Measurements from ENCODE around the gene NLRC5. TPM values are rescaled to one million over a fixed set of nuclear protein-coding genes. Genes with fewer than 3 reads are reported as not detected.

NLRC5 gene
- total RNA-seq, 4 donors from 2014 or later = 21.8 to 52.4 (median 32.0) TPM

- intact Hi-C loops (cut with DNase I; ENCODE audit: low total_unique reads) = no loop called here
- TF ChIP-seq, protein P1, sequence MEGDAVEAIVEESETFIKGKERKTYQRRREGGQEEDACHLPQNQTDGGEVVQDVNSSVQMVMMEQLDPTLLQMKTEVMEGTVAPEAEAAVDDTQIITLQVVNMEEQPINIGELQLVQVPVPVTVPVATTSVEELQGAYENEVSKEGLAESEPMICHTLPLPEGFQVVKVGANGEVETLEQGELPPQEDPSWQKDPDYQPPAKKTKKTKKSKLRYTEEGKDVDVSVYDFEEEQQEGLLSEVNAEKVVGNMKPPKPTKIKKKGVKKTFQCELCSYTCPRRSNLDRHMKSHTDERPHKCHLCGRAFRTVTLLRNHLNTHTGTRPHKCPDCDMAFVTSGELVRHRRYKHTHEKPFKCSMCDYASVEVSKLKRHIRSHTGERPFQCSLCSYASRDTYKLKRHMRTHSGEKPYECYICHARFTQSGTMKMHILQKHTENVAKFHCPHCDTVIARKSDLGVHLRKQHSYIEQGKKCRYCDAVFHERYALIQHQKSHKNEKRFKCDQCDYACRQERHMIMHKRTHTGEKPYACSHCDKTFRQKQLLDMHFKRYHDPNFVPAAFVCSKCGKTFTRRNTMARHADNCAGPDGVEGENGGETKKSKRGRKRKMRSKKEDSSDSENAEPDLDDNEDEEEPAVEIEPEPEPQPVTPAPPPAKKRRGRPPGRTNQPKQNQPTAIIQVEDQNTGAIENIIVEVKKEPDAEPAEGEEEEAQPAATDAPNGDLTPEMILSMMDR (IDR thresholded peaks at IDR 0.05) = no peak
- TF ChIP-seq POLR2A (IDR thresholded peaks at IDR 0.05) = no peak
- 93 to 96% methylated on average over 2 of the region's 2 CpGs for WGBS, 2 donors
- no peak for DNase-seq (ENCODE audit: low spot score in 2 of 2)
- no peak overlapping the region for H3K4me3 ChIP-seq (ENCODE audit: low read depth, poor library complexity, severe bottlenecking)
Observed at GRCh38 chr16:57111420-57111819, 122.1 kb downstream of the NLRC5 start.

- 69 to 81% methylated on average over 10 of the region's 10 CpGs for WGBS, 2 donors
Observed at GRCh38 chr16:57112403-57113041, 123.2 kb downstream of the NLRC5 start.

DNA sequence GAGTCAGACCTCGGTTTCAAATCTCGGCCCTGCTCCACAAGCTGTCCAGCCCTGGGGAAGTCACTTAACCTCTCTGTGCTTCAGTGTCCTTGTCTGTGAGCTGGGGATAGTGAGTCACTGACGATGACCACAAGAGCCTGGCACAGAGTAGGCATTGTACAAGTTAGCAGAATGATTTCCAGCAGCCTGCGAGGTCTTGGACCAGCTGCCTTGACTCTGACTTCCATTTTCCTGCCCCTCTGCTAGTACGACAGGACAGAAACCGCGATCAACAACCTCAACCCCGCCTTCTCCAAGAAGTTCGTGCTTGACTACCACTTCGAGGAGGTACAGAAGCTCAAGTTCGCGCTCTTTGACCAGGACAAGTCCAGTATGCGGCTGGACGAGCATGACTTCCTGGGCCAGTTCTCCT is 123.7 kb downstream of the NLRC5 start:
- intact Hi-C loops (cut with DNase I; ENCODE audit: low total_unique reads) = no loop called here
- no peak for DNase-seq (ENCODE audit: low spot score in 2 of 2)
- TF ChIP-seq, protein P1 (IDR thresholded peaks at IDR 0.05) = no peak
- no peak for TF ChIP-seq POLR2A (IDR thresholded peaks at IDR 0.05)
- WGBS, 2 donors = 84 to 90% methylated on average over 14 of the region's 14 CpGs
- H3K4me3 ChIP-seq (ENCODE audit: low read depth, poor library complexity, severe bottlenecking) = no peak overlapping the region

More at GRCh38 chr16:57112403-57113041, 123.2 kb downstream of the NLRC5 start:
- intact Hi-C loops (cut with DNase I; ENCODE audit: low total_unique reads) = no loop called here
- DNase-seq (ENCODE audit: low spot score in 2 of 2) = no peak
- TF ChIP-seq POLR2A (IDR thresholded peaks at IDR 0.05) = no peak
- TF ChIP-seq, protein P1 (IDR thresholded peaks at IDR 0.05) = no peak
- no peak overlapping the region for H3K4me3 ChIP-seq (ENCODE audit: low read depth, poor library complexity, severe bottlenecking)

DNA sequence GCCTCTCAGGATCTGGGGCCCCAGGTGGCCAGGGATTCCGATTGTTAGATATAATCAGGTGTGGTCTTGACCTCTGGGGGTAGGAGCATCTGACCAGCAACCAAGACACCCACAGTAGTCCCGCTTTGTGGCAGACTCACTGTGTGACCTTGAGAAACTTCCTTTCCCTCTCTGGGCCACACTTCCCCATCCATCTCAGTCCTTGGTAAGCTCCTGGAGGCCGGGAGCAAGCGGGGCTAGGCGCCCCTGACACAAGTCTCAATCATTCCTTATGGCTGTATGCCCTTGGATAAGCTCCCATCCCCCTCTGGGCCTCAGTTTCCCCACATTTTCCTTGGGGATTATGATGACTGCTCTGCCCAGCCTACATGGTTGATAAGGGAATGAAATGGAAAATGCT is 124.3 kb downstream of the NLRC5 start:
- intact Hi-C loops (cut with DNase I; ENCODE audit: low total_unique reads) = no loop called here
- no peak for TF ChIP-seq POLR2A (IDR thresholded peaks at IDR 0.05)
- TF ChIP-seq, protein P1 (IDR thresholded peaks at IDR 0.05) = no peak
- DNase-seq (ENCODE audit: low spot score in 2 of 2) = no peak
- H3K4me3 ChIP-seq (ENCODE audit: low read depth, poor library complexity, severe bottlenecking) = no peak overlapping the region
- 88 to 90% methylated on average over 5 of the region's 5 CpGs for WGBS, 2 donors

DNA sequence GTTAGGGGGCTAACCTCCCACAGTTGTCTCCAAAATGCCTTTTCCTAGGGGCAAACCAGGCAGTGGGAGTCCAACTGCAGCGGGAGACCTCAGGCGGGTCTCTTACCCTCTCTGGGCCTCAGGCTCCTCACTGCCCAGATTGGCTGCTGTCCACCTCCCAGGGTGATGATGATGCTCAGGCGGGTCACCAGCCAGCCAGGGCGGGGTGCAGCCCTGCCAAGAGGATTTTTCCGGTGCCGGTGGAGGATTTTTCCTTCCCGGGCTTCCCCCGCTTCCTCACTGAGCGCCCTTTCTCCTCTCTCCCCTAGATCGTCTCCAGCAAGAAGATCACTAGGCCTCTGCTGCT is 125.8 kb downstream of the NLRC5 start:
- intact Hi-C loops (cut with DNase I; ENCODE audit: low total_unique reads) = no loop called here
- WGBS, 2 donors = 53 to 70% methylated on average over 10 of the region's 10 CpGs
- no peak for DNase-seq (ENCODE audit: low spot score in 2 of 2)
- TF ChIP-seq, protein P1 (IDR thresholded peaks at IDR 0.05) = no peak
- TF ChIP-seq POLR2A (IDR thresholded peaks at IDR 0.05) = no peak
- H3K4me3 ChIP-seq (ENCODE audit: low read depth, poor library complexity, severe bottlenecking) = no peak overlapping the region

Measured in lower leg skin (tissue), 4 donors.